SKM-1 (cell line): ENCODE results near the gene UNC93A.
"Not testable (repeated sequence)": the region's sequence is repeated elsewhere in the genome, so short reads cannot be mapped to it uniquely, and the experiment has no call there.

Experiments used
- DNase-seq: peaks from one replicate; lab custom pipeline; 2025; ENCODE audit not compliant: unreplicated experiment; lab: John Stamatoyannopoulos, UW

The UNC93A gene

DNA sequence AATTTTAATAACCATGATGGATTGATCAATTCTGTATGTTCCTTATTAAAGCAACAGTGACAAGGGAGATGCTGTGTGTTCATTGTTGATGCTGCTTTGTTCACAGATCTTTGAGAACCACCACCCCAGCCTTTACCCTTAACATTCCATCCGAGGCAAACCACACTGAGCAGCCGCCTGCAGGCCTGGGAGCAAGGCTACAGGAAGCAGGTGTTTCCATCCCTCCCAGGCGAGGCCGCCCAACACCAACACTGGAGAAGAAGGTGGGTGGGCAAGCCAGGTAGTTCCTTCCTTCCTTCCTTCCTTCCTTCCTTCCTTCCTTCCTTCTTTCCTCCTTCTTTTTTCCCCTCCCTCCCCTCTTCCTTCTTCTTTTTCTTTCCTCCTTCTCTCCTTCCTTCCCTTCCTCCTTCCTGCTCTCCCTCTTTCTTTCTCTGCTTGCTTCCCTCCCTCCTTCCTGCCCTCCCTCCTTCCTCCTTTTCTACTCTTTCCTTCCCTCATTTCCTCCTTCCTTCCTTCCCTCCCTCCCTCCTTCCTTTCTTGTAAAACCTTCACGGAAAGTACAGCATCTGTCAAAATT, 47.5 kb downstream of the UNC93A start:
- no peak for DNase-seq

DNA sequence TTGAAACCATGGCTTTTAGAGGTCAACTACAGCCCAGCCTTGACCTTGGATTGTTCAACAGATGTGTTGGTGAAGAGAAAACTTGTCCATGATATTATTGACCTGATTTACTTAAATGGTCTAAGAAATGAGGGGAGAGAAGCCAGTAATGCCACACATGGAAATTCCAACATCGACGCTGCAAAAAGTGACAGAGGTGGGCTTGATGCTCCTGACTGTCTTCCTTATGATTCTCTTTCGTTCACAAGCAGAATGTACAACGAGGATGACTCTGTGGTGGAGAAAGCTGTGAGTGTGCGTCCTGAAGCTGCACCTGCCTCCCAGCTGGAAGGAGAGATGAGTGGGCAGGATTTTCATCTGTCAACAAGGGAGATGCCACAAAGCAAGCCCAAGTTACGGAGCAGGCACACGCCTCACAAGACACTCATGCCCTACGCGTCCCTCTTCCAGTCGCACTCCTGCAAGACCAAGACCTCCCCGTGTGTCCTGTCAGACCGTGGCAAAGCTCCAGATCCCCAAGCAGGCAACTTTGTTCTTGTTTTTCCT, 50.0 kb downstream of the UNC93A start:
- no peak for DNase-seq

DNA sequence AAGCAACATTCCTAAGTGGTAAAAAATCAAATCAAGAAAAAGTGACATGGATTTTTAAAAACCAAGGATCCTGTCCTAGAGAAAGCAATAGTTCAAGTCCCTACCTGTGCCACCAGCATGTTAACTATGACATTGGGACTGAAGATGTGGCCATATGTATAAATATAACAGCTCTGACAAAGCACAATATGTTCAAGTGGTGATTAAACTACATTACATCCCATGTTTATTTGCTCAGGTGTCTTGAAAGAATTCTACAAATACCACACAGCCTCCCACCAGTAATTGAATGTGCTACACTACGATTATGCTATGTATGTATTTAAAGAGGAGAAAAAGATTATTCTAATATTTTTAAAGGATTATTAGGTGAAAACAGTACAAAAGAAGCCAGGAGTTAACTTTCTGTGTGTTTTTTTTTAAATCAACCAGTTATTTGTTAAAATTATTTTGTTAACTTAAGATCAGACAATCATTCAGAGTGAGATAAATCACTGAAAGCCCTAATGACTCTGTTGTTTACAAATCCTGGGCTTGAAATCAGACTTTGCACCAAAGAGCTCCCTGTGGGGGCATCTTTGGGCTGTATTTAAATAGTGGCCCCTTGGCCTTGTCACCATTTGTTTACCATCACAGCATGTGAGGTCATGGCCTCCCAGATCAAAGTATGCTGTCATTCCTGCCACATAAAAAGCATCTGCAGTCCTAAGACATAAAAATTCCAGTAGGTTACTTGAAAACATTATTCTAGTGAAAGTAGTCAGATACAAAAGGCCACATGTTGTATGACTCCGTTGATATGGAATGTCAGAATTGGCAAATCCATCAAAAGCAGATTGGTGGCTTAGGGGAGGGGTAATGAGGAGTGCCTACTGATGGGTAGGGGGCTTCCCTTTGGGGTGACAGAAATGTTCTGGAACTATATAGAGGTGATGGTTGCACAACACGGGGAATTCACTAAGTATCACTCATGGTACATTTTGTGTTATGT, 50.8 kb downstream of the UNC93A start:
- DNase-seq = no peak

DNA sequence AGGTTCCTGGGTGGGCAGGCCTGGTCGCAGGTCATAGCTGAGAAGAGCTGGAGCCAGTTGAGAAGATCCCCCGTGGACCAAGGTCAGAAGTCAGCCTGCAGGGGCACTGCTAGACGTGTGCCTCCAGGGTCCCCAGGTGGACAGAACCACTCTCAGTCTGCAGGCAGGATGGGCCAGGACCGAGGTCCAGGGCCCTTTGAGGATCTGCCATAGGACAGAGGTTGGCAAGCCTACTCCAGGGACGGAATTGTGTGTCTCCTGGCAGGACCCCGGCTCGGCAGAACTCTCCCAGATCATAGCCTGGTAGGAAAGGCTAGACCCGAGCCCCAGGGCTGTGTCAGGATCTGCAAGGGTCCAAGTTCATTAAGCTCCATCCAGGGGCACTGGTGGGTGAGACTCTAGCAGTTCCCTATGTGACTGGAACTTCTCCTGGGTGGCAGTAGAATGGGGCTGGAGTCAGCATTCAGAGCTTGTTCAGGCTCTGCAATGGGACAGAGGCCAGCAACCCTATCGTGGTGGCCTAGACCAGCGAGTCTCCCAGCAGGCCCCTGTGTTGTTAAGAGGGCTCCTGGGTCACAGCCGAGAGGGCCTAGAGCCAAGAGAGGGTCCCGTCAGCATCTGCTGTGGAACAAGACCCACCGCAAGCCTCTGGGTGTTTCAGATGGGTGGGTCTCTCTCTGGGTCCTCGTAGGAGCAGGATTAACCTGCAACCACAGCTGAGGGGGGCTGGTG, 51.9 kb downstream of the UNC93A start:
- DNase-seq = no peak

DNA sequence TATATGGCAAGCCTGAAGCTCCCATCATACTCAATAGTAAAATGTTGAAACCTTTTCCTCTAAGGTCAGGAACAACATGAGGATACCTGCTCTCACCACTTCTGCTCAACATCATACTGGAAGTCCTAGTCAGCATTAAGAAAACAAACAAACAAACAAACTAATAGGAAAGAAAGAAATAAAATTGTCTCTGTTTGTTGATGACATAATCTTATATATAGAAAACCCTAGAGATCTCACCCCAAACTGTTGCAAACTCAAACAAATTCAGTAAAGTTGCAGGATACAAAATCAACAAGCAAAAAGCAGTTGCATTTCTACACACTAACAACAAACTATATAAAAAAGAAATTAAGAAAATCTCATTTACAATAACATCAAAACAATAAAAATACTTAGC, 54.2 kb downstream of the UNC93A start:
- DNase-seq = no peak

DNA sequence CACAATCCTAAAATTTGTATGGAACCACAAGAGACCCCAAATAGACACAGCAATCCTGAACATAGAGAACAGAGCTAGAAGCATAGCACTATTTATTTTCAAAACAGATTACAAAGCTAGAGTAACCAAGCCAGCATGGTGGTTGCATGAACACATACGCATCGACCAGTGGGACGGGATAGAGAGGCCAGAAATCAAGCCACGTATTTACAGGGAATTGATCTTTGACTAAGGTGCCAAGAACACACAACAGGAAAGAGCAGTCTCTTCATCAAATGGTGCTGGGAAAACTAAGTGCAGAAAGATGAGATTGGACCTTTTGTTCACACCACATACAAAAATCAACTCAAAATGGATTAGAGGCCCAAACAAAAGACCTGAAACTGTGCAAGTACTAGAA, 54.8 kb downstream of the UNC93A start:
- DNase-seq = no peak

DNA sequence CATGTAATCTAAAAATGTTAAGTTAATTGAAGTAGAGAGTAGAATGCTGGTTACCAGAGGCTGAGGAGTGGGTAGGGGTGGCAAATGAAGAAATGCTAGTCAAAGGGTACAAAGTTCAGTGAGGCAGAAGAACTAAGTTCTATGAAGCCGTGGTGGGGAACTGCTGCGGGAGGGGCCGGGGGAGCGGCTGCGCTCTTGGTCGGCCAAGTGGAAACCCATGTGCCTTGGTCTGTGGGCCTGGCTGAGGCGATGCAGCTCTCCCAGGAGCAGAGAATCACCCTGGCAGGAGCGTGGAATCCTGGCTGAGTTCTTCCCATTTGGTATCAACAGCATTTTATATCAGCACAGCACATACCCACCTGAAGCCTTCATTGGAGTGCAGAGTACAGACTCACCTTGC, 56.1 kb downstream of the UNC93A start:
- no peak for DNase-seq

DNA sequence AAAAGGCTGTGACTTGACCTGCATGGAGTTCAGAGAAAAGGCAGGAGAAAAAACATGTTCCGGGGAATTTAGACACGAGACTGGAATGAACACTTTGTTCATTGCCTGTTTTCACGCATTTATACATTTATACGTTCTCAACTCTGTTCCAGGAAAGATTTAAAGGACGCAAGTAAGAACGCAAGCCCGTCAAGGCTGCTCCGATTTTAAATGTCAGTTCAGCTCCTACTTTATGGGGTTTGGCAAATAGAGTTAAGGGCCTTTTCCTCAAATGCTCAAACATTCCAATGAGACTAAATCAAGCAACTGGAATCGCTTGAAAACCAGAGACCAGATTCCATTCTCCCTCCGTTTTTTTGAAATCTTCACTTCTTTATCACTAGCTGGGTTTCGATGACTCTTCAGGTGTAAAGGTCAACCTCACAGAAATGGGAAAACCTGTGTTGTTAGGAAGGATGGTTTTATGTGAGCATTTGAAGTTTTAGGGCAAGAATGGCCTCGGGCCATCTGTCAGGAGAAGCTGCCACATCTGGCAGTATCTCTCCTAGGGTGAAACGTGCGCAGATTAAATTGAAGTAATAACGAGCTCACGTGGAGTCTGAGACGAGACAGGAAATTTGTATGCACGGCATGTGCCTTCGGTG, 58.6 kb downstream of the UNC93A start:
- no peak for DNase-seq

DNA sequence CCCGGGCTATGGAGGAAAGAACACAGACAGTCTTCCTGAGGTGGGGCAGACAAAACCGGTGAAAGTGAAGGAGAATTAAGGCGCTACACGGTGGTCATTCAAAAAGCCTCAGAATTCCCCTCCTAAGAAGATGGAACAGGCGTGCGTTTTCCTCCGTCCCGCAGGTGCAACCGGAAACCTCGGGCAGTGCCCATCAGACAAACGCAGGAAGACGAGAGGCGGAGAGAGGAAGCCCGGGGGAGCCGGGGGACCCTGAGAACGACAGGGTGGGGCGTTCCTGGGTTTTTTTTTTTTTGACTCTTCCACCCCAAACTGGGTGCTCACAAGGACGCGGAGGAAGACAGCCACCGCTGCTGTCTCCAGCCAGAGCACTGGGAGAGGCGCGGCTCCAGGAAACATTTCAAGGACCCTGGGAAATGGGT, 59.2 kb downstream of the UNC93A start:
- no peak for DNase-seq

DNA sequence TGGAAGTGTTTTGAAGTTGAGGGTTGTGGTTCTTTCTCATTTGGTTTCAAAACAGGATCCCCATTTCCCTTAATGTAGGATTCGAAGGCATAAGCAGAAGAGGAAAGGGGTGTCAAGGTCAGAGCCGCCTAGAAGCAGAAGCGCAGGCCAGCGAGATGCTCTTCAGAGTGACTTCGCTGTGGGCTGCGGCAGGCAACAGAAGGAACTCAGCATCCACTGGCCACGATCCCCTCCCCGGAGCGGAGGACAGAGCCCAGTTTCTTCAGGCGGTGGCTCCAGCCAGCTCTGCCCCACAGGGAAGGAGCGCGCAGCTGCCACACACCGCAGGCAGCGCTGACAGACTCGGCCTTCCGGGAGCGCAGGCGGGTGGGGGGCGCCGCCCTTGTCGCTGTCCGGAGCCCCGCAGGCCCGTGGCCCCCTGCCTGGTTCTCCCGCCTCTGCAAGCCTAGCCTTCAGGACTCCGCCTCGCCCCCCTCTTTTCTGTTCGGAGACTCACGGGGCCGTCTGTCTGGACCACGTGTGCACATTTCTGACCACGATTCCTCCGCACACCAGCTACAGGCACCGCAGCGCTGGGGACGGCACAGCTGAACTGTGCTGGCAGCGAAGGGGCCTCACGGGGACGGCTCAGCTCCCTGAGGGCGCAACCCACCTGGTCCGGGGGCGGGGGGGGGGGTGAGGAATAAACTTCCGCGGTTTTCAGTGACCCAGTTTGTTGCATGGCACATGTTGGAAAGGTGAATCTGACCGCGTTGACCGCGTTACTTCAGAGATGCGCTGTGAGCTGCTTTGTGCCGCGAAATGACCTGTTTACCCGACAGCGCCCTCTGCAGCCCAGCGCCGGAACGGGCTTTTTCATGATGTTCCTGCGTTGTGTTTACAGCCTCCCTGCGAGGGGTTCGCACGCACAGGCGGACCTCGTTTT, 59.9 kb downstream of the UNC93A start:
- peak; percentile 1 for DNase-seq

DNA sequence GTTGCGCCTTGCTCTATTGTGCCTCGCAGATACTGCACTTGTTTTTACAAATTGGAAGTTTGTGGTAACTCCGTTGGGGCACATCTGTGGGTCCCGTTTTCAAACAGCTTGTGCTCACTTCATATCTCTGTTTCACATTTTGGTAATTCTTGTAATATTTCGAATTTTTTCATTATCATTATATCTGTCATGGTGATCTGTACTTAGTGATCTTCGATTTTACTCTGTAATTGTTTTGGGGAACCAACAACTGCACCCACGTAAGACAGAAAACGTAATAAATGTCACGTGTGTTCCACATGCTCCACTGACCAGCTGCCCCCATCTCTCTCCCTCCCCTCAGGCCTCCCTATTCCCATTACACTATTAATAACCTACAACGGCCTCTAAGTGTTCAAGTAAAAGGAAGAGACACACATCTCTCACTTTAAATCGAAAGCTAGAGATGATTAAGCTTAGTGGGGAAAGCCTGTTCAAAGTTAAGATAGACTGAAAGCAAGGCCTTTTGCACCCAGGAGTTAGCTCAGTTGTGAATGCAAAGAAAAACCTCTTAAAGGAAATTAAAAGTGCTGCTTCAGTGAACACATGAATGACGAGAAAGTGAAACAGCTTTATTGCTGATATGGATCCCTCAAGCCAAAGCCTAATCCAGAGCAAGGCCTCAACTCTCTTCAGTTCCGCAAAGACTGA, 60.7 kb downstream of the UNC93A start:
- no peak for DNase-seq

DNA sequence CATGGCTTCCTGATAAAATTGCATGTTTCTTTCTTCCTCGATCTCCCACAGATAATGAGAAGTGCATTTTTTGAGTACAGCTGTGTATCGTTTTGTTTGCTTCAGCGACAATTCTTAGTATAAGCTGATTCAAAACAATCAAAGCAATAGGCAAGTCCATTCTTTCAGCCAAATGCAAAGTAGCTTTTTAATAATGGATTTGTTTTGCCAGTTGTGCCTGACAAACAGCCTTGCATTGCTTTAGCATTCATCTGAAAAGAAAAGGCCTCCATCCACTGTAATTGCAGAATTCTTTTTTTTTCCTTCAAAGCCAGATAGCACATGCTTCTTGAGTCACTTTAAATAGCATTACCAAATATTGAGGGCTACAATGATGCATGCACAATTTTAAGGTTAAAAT, 65.8 kb downstream of the UNC93A start:
- no peak for DNase-seq

DNA sequence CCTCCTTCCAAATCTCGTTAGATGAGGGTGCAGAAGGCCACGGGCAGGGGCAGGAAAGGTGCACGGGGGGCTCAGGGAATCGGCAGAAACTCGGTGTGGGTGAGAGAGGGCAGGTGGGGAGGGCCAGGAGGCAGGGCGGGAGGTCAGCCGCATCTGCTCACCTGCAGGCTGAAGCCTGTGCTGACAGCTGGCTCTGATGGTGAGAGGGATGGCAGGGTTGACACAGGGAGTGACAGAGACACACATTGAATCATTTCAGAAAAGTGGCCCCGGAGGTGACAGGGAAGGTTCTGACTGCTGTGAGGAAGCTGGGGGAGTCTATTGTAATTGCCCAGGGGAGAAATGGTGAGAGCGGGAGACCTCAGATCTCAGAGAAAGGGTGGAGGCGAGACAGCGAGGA, 67.3 kb downstream of the UNC93A start:
- not testable (repeated sequence) for DNase-seq

DNA sequence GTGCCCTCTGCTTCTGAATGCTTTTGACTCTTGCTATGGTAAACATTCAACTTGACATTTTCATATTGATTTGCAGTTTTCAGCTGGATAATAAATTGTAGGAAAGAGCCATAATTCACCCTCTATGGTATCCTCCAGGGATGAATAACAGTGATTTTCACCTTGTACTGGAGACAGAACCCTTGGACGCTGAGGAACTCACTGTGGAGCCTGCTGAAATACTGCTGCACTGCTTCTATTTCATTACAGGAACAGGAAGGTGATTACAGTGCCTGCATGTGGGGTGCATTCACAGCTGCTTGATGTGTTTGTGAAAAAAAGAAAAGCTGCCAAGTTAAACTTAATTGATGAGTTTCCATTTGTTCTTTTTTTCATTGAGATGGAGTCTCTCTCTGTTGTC, 70.1 kb downstream of the UNC93A start:
- DNase-seq = not testable (repeated sequence)
